OCI-LY7 (cell line): Measurements from ENCODE around the gene COPS8. TPM values are rescaled to one million over a fixed set of nuclear protein-coding genes. Genes with fewer than 3 reads are reported as not detected.

Source experiments
- BruUV-seq: library from RNA; stranded (reverse); fragments of 400-500 nt; replicated peaks from 2 replicates; lab custom pipeline; 2021; lab: Mats Ljungman, UMichigan
- CTCF ChIA-PET: fragments of 300-600 bp; sonication (Branson Sonifier 250); formaldehyde crosslinking; loops from one replicate; lab custom pipeline; 2022; ENCODE audit warnings: antibody characterized with exemption; ENCODE audit not compliant: unreplicated experiment; lab: Charles Lee
- POLR2A ChIA-PET: fragments of 300-600 bp; sonication (Branson Sonifier 250); formaldehyde crosslinking; loops from one replicate; lab custom pipeline; 2022; ENCODE audit warnings: antibody characterized with exemption; lab: Charles Lee
- DNase-seq: peaks from one replicate; pipeline ENCODE4 v3.0.0-alpha.2; 2015; ENCODE audit warnings: low spot score
- H2AFZ ChIP-seq: fragments of 200-600 bp; sonication (generic), shearing (Covaris generic); 2 replicates; pipeline ENCODE4 v1.6.1; 2014; ENCODE audit warnings: mild to moderate bottlenecking, antibody characterized with exemption, low read length, moderate library complexity
- H3K27ac ChIP-seq: fragments of 200-600 bp; sonication (generic); 2 replicates; pipeline ENCODE4 v1.5.1; 2014; ENCODE audit warnings: mixed run types, low read depth, mild to moderate bottlenecking, moderate library complexity, low read length, inconsistent platforms; ENCODE audit not compliant: poor library complexity, severe bottlenecking
- H3K36me3 ChIP-seq: fragments of 200-600 bp; sonication (generic); 2 replicates; pipeline ENCODE4 v1.6.1; 2014; ENCODE audit warnings: mild to moderate bottlenecking, antibody characterized with exemption, low read length, moderate library complexity, mixed read lengths; ENCODE audit not compliant: insufficient read depth
- H3K4me1 ChIP-seq: fragments of 200-600 bp; sonication (generic); 2 replicates; pipeline ENCODE4 v1.5.1; 2014; ENCODE audit warnings: mild to moderate bottlenecking, low read length; ENCODE audit not compliant: insufficient read depth, poor library complexity, severe bottlenecking
- H3K4me2 ChIP-seq: fragments of 200-600 bp; sonication (generic); 2 replicates; pipeline ENCODE4 v1.6.1; 2014; ENCODE audit warnings: mild to moderate bottlenecking, low read length
- H3K4me3 ChIP-seq: fragments of 200-600 bp; sonication (generic); 2 replicates; pipeline ENCODE4 v1.5.1; 2014; ENCODE audit warnings: mild to moderate bottlenecking, low read depth, low read length; ENCODE audit not compliant: poor library complexity, severe bottlenecking
- H3K79me2 ChIP-seq: fragments of 200-600 bp; sonication (generic); 2 replicates; pipeline ENCODE4 v1.6.1; 2016; ENCODE audit warnings: low read depth, mild to moderate bottlenecking, low read length, moderate library complexity, mixed read lengths; ENCODE audit not compliant: insufficient read depth
- H3K9me2 ChIP-seq: fragments of 200-600 bp; sonication (generic); 2 replicates; pipeline ENCODE4 v1.6.1; 2016; ENCODE audit warnings: mild to moderate bottlenecking, low read length, mixed read lengths; ENCODE audit not compliant: insufficient read depth
- H3K9me3 ChIP-seq: fragments of 200-600 bp; sonication (generic); 2 replicates; pipeline ENCODE4 v1.6.1; 2014; ENCODE audit warnings: mild to moderate bottlenecking, mixed run types, low read length, mixed read lengths
- H4K20me1 ChIP-seq: fragments of 200-600 bp; sonication (generic); 2 replicates; pipeline ENCODE4 v1.6.1; 2014; ENCODE audit warnings: mild to moderate bottlenecking, antibody characterized with exemption, low read length, moderate library complexity, mixed read lengths; ENCODE audit not compliant: insufficient read depth
- EZH2phosphoT487 ChIP-seq: fragments of 200-600 bp; sonication (generic); IDR thresholded peaks from 2 replicates; pipeline ENCODE4 v1.6.1; 2018; ENCODE audit warnings: low read depth, borderline replicate concordance, mild to moderate bottlenecking, mixed run types, antibody characterized with exemption, low read length, moderate library complexity, mixed read lengths
- intact Hi-C: fragments of 100-400 bp; cut with micrococcal nuclease; formaldehyde crosslinking; loops from one replicate; pipeline ENCODE4 v1.10.0; 2022; ENCODE audit not compliant: unreplicated experiment
- total RNA-seq, 2 experiments: library from RNA; depleted of rRNA in 1 of 2; stranded (reverse); fragments of >200 nt in 1 of 2; shearing (Covaris generic) in 1 of 2; gene quantifications; 2 replicates each; pipeline ENCODE4 v1.2.3, GENCODE V29; 2014 to 2022
- TF ChIP-seq, protein P1 (sequence below): fragments of 200-600 bp; sonication (generic); conservative IDR thresholded peaks from 2 replicates; pipeline ENCODE4 v1.5.1; 2014; ENCODE audit warnings: mild to moderate bottlenecking, antibody characterized with exemption, low read length, moderate library complexity, mixed read lengths

COPS8 gene
- total RNA-seq, 2 experiments from 2014 or later, result 58.8 to 117 TPM

DNA sequence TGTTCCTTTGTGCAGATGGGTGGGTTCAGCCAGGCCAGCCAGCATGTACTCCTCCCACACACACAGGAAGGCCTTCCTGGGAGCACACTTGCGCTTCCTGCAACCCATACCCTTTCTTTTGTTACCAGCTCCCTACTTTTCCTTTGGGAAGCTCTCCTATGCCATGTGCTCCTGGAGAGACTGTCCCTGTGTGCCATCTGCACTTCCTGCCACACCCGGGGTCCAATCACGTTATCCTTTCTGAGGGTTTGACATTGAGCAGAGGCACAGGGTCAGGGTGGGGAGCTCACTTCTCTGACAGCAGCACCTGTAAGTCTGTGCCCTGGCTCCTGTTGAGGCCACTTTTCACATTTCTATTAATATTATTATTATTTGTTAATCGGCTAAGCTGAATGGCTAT, 62.9 kb downstream of the COPS8 start:
- CTCF ChIA-PET, result no interaction called here
- no peaks in the 10 kb centered on the region for H3K4me1 ChIP-seq
- no peak overlapping the region for H3K4me3 ChIP-seq
- intact Hi-C loops, result no loop called here
- POLR2A ChIA-PET, result interaction anchor here (0.7 to 1.2 kb wide), 2 partner anchors 10 to 21 kb away, joined by 4 read pairs; no protein-coding TSS in a partner anchor
- H3K79me2 ChIP-seq, result no peaks in the 10 kb centered on the region
- H3K4me2 ChIP-seq, result no peak overlapping the region
- no peak for DNase-seq
- H4K20me1 ChIP-seq, result no peaks in the 10 kb centered on the region
- peaks cover 17% of the 10 kb centered on the region; the same call in 1 of the 2 replicates for H3K9me3 ChIP-seq
- no peak overlapping the region for H3K27ac ChIP-seq
- H2AFZ ChIP-seq, result no peak overlapping the region
- no TSS peak for BruUV-seq
- TF ChIP-seq, protein P1, sequence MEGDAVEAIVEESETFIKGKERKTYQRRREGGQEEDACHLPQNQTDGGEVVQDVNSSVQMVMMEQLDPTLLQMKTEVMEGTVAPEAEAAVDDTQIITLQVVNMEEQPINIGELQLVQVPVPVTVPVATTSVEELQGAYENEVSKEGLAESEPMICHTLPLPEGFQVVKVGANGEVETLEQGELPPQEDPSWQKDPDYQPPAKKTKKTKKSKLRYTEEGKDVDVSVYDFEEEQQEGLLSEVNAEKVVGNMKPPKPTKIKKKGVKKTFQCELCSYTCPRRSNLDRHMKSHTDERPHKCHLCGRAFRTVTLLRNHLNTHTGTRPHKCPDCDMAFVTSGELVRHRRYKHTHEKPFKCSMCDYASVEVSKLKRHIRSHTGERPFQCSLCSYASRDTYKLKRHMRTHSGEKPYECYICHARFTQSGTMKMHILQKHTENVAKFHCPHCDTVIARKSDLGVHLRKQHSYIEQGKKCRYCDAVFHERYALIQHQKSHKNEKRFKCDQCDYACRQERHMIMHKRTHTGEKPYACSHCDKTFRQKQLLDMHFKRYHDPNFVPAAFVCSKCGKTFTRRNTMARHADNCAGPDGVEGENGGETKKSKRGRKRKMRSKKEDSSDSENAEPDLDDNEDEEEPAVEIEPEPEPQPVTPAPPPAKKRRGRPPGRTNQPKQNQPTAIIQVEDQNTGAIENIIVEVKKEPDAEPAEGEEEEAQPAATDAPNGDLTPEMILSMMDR, result no peak
- no peak for TF ChIP-seq EZH2phosphoT487
- no peaks in the 10 kb centered on the region for H3K36me3 ChIP-seq
- no peaks in the 10 kb centered on the region for H3K9me2 ChIP-seq

DNA sequence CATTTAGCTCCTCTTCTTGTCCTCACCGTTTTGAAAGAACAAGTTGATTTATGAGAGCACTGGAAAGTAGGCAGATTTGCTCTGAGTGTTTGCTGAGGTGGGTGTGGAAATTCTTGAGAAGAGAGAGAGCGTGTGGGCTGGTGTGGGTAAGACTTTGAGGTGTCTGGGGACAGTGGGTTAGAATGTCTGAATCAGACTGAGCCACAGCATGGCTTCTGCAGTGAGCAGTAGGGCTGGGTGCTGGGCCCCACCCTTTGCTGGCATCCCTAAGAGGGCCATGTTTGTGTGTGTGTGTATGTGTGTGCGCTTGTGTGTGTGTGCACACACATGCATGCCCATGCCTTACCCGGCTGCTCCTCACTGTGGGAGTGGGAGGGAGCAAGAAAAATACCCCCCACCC, 63.7 kb downstream of the COPS8 start:
- H3K9me2 ChIP-seq, result no peaks in the 10 kb centered on the region
- H3K4me3 ChIP-seq, result no peak overlapping the region
- no peaks in the 10 kb centered on the region for H4K20me1 ChIP-seq
- BruUV-seq, result no TSS peak
- no peaks in the 10 kb centered on the region for H3K36me3 ChIP-seq
- no peak for TF ChIP-seq EZH2phosphoT487
- TF ChIP-seq, protein P1, result no peak
- ChIA-PET CTCF (no interaction called here), POLR2A (interaction anchor here (0.7 to 1.2 kb wide), 2 partner anchors 10 to 20 kb away, joined by 4 read pairs; no protein-coding TSS in a partner anchor)
- no peak overlapping the region for H3K4me2 ChIP-seq
- H2AFZ ChIP-seq, result no peak overlapping the region
- no peaks in the 10 kb centered on the region for H3K79me2 ChIP-seq
- H3K27ac ChIP-seq, result no peak overlapping the region
- peaks cover 17% of the 10 kb centered on the region; the same call in 1 of the 2 replicates for H3K9me3 ChIP-seq
- intact Hi-C loops, result no loop called here
- H3K4me1 ChIP-seq, result no peaks in the 10 kb centered on the region
- DNase-seq, result no peak
